Astrocyte (in vitro differentiated cells and primary cell): ENCODE measurements around the gene GNAO1. TPM values are rescaled to one million over a fixed set of nuclear protein-coding genes. Genes with fewer than 3 reads are reported as not detected.
A peak's percentile ranks its signal among the peaks of the same experiment; 100 is the strongest.

Source experiments
- DNase-seq: peaks from one replicate; pipeline ENCODE4 v3.0.0-alpha.2; 2010; ENCODE audit warnings: low read depth
- FAIRE-seq: peaks from 2 replicates; lab custom pipeline; 2011; peaks lifted over from hg19 to GRCh38; lab: Jason Lieb, UNC
- H2AFZ ChIP-seq: 2 replicates; pipeline ENCODE4 v1.6.0; 2012; ENCODE audit warnings: low read depth, low read length, inconsistent platforms
- H3K27ac ChIP-seq: 2 replicates; pipeline ENCODE4 v1.5.1; 2011; ENCODE audit warnings: low read depth, low read length, inconsistent platforms
- H3K27me3 ChIP-seq: 2 replicates; pipeline ENCODE4 v1.6.0; 2011; ENCODE audit warnings: low read length, inconsistent platforms; ENCODE audit not compliant: insufficient read depth
- H3K36me3 ChIP-seq: 2 replicates; pipeline ENCODE4 v1.5.1; 2011; ENCODE audit warnings: low read length, inconsistent platforms; ENCODE audit not compliant: insufficient read depth
- H3K4me1 ChIP-seq: 2 replicates; pipeline ENCODE4 v1.5.1; 2011; ENCODE audit warnings: low read length, inconsistent platforms; ENCODE audit not compliant: insufficient read depth
- H3K4me2 ChIP-seq: 2 replicates; pipeline ENCODE4 v1.6.0; 2012; ENCODE audit warnings: low read length, inconsistent platforms
- H3K4me3 ChIP-seq: 2 replicates; pipeline ENCODE4 v1.5.1; 2011; ENCODE audit warnings: low read depth, mild to moderate bottlenecking, low read length, inconsistent platforms; ENCODE audit not compliant: insufficient read depth
- H3K79me2 ChIP-seq: 2 replicates; pipeline ENCODE4 v1.6.0; 2012; ENCODE audit warnings: mild to moderate bottlenecking, low read length, inconsistent platforms; ENCODE audit not compliant: insufficient read depth
- H3K9ac ChIP-seq: 2 replicates; pipeline ENCODE4 v1.6.0; 2012; ENCODE audit warnings: mild to moderate bottlenecking, low read length, inconsistent platforms
- H3K9me3 ChIP-seq: 2 replicates; pipeline ENCODE4 v1.5.1; 2012; ENCODE audit warnings: low read depth, mild to moderate bottlenecking, low read length, inconsistent platforms; ENCODE audit not compliant: insufficient read depth
- H4K20me1 ChIP-seq: 2 replicates; pipeline ENCODE4 v1.6.0; 2012; ENCODE audit warnings: low read length, inconsistent platforms; ENCODE audit not compliant: insufficient read depth
- H3K27ac Mint-ChIP-seq: one replicate; pipeline ENCODE4 v1.8.0; 2021; ENCODE audit warnings: mild to moderate bottlenecking, mixed read lengths; ENCODE audit not compliant: unreplicated experiment
- H3K27me3 Mint-ChIP-seq: one replicate; pipeline ENCODE4 v1.8.0; 2021; ENCODE audit warnings: low read depth, mixed read lengths; ENCODE audit not compliant: unreplicated experiment
- H3K36me3 Mint-ChIP-seq: one replicate; pipeline ENCODE4 v1.8.0; 2021; ENCODE audit warnings: low read depth, mixed read lengths; ENCODE audit not compliant: unreplicated experiment
- H3K4me1 Mint-ChIP-seq: one replicate; pipeline ENCODE4 v1.8.0; 2021; ENCODE audit warnings: low read depth, mixed read lengths; ENCODE audit not compliant: unreplicated experiment
- H3K4me3 Mint-ChIP-seq: one replicate; pipeline ENCODE4 v1.8.0; 2021; ENCODE audit warnings: mild to moderate bottlenecking, moderate library complexity, mixed read lengths; ENCODE audit not compliant: unreplicated experiment
- H3K9me3 Mint-ChIP-seq: one replicate; pipeline ENCODE4 v1.8.0; 2021; ENCODE audit warnings: mild to moderate bottlenecking, mixed read lengths; ENCODE audit not compliant: unreplicated experiment
- CTCF ChIP-seq: IDR thresholded peaks from 2 replicates; pipeline ENCODE4 v1.5.1; 2011; ENCODE audit warnings: low read depth, mild to moderate bottlenecking, inconsistent platforms, low read length, moderate library complexity; ENCODE audit not compliant: insufficient read depth
- EZH2 ChIP-seq: IDR thresholded peaks from 2 replicates; pipeline ENCODE4 v1.6.1; 2012; ENCODE audit warnings: mild to moderate bottlenecking, low read length, inconsistent platforms; ENCODE audit not compliant: insufficient read depth
- total RNA-seq: library from RNA; stranded (reverse); gene quantifications from 2 replicates; pipeline ENCODE4 v1.2.1, GENCODE V29; 2021

Gene GNAO1
- total RNA-seq, 1 donor from 2014 or later = 1.7 TPM

- peaks cover 15% of the 10 kb centered on the region for H3K27me3 Mint-ChIP-seq
- peaks cover 9% of the 10 kb centered on the region for H3K4me1 Mint-ChIP-seq
- no peak overlapping the region for H3K4me2 ChIP-seq
- H3K4me3 ChIP-seq = no peak overlapping the region
- H3K9me3 Mint-ChIP-seq = no peaks in the 10 kb centered on the region
- H3K4me1 ChIP-seq = peaks cover 22% of the 10 kb centered on the region
- no peak overlapping the region for H3K9ac ChIP-seq
- DNase-seq (no peak), FAIRE-seq (no peak)
- H3K36me3 ChIP-seq = no peaks in the 10 kb centered on the region
- H3K27me3 ChIP-seq = no peaks in the 10 kb centered on the region
- no peaks in the 10 kb centered on the region for H3K79me2 ChIP-seq
- H4K20me1 ChIP-seq = no peaks in the 10 kb centered on the region
- H3K36me3 Mint-ChIP-seq = no peaks in the 10 kb centered on the region
- TF ChIP-seq EZH2 = no peak
- no peak for TF ChIP-seq CTCF
- H3K27ac Mint-ChIP-seq = no peak overlapping the region
- H3K4me3 Mint-ChIP-seq = no peak overlapping the region
- no peak overlapping the region for H2AFZ ChIP-seq
- no peaks in the 10 kb centered on the region for H3K9me3 ChIP-seq
- H3K27ac ChIP-seq = no peak overlapping the region
Observed at GRCh38 chr16:56354746-56355145, 163.5 kb downstream of the GNAO1 start.

GRCh38 chr16:56355221-56355620, 163.9 kb downstream of the GNAO1 start:
- Mint-ChIP-seq H3K9me3 (no peaks in the 10 kb centered on the region), H3K27me3 (peaks cover 13% of the 10 kb centered on the region), H3K36me3 (peaks cover 3% of the 10 kb centered on the region), H3K4me3 (no peak overlapping the region), H3K4me1 (peaks cover 9% of the 10 kb centered on the region), H3K27ac (no peak overlapping the region)
- no peak overlapping the region for H2AFZ ChIP-seq
- no peak overlapping the region for H3K9ac ChIP-seq
- no peaks in the 10 kb centered on the region for H3K36me3 ChIP-seq
- no peaks in the 10 kb centered on the region for H4K20me1 ChIP-seq
- H3K79me2 ChIP-seq = no peaks in the 10 kb centered on the region
- TF ChIP-seq CTCF (no peak), EZH2 (no peak)
- H3K27ac ChIP-seq = no peak overlapping the region
- H3K9me3 ChIP-seq = no peaks in the 10 kb centered on the region
- H3K4me2 ChIP-seq = no peak overlapping the region
- FAIRE-seq = no peak
- H3K4me3 ChIP-seq = no peak overlapping the region
- DNase-seq = no peak
- H3K4me1 ChIP-seq = peaks cover 25% of the 10 kb centered on the region
- no peaks in the 10 kb centered on the region for H3K27me3 ChIP-seq

GRCh38 chr16:56355786-56356275, 164.5 kb downstream of the GNAO1 start:
- Histone ChIP-seq H3K9me3 (no peaks in the 10 kb centered on the region), H2AFZ (peak overlapping the region; percentile 46), H3K79me2 (no peaks in the 10 kb centered on the region), H3K4me3 (peak overlapping the region; percentile 53), H3K9ac (peak overlapping the region; percentile 89), H3K27ac (peak overlapping the region; percentile 90), H3K27me3 (no peaks in the 10 kb centered on the region), H3K4me1 (peaks cover 25% of the 10 kb centered on the region), H4K20me1 (no peaks in the 10 kb centered on the region), H3K4me2 (peak overlapping the region; percentile 89), H3K36me3 (no peaks in the 10 kb centered on the region)
- peaks cover 5% of the 10 kb centered on the region for H3K36me3 Mint-ChIP-seq
- no peak overlapping the region for H3K27ac Mint-ChIP-seq
- FAIRE-seq = no peak
- H3K4me3 Mint-ChIP-seq = peak overlapping the region; percentile 41
- H3K9me3 Mint-ChIP-seq = no peaks in the 10 kb centered on the region
- TF ChIP-seq CTCF (no peak), EZH2 (no peak)
- DNase-seq = no peak
- peaks cover 9% of the 10 kb centered on the region for H3K27me3 Mint-ChIP-seq
- peaks cover 9% of the 10 kb centered on the region for H3K4me1 Mint-ChIP-seq
